Kidney (tissue), 14 donors: Measurements from ENCODE around the gene ABCC9. TPM values are rescaled to one million over a fixed set of nuclear protein-coding genes. Genes with fewer than 3 reads are reported as not detected.

Experiments
- DNase-seq, 5 donors: peaks; one replicate each; pipeline ENCODE4 v3.0.0-alpha.2; 2013 to 2020
- FAIRE-seq: peaks from 2 replicates; lab custom pipeline; 2012; peaks lifted over from hg19 to GRCh38; lab: Jason Lieb, UNC
- H3K27ac ChIP-seq, 2 donors: one replicate each; pipeline ENCODE4 v1.7.0; 2013; ENCODE audit warnings: low read depth in 2 of 2, low read length in 2 of 2, inconsistent platforms in 1 of 2
- H3K27me3 ChIP-seq: one replicate; pipeline ENCODE4 v1.7.1; 2013; ENCODE audit warnings: low read length, inconsistent platforms; ENCODE audit not compliant: control insufficient read depth, insufficient read depth
- H3K36me3 ChIP-seq, 3 donors: one replicate each; pipeline versions ENCODE4 v1.7.0 to v1.7.1; 2013; ENCODE audit warnings: low read length in 3 of 3, control low read depth in 1 of 3, inconsistent platforms in 1 of 3; ENCODE audit not compliant: insufficient read depth in 3 of 3, control insufficient read depth in 2 of 3
- H3K4me1 ChIP-seq, 3 donors: one replicate each; pipeline versions ENCODE4 v1.7.0 to v1.7.1; 2013; ENCODE audit warnings: low read length in 3 of 3, inconsistent platforms in 1 of 3, low read depth in 1 of 3; ENCODE audit not compliant: control insufficient read depth in 2 of 3, insufficient read depth in 2 of 3
- H3K4me3 ChIP-seq, 3 donors: one replicate each; pipeline versions ENCODE4 v1.7.0 to v1.8.1; 2013; ENCODE audit warnings: low read length in 3 of 3, control low read depth in 1 of 3, inconsistent platforms in 1 of 3
- H3K9ac ChIP-seq, 3 donors: one replicate each; pipeline versions ENCODE4 v1.7.0 to v1.7.1; 2013; ENCODE audit warnings: low read length in 3 of 3, control low read depth in 1 of 3, inconsistent platforms in 1 of 3
- H3K9me3 ChIP-seq, 3 donors: one replicate each; pipeline versions ENCODE4 v1.7.0 to v1.7.1; 2013; ENCODE audit warnings: low read length in 3 of 3, control low read depth in 1 of 3, inconsistent platforms in 1 of 3; ENCODE audit not compliant: control insufficient read depth in 2 of 3, insufficient read depth in 1 of 3
- CTCF ChIP-seq: IDR thresholded peaks from 3 replicates; pipeline ENCODE4 v1.5.1; 2012; ENCODE audit warnings: mild to moderate bottlenecking, moderate library complexity, borderline replicate concordance; ENCODE audit not compliant: insufficient read depth; ENCODE audit errors: extremely low read depth
- intact Hi-C: fragments of 100-400 bp; cut with DNase I; formaldehyde crosslinking; loops from one replicate; pipeline ENCODE4 v1.11.1; 2022
- polyA plus RNA-seq: library from polyadenylated mRNA; stranded (reverse); fragments of 350-450 nt; fragmentation: Illumina TruSeq; extraction: RNeasy Lipid Tissue Mini Kit (QIAGEN cat#74804); gene quantifications from one replicate; pipeline ENCODE4 v1.2.3, GENCODE V29; 2014; ENCODE audit warnings: low read depth, low replicate concordance; ENCODE audit not compliant: insufficient read depth
- total RNA-seq: library from RNA; stranded (reverse); fragmentation: NEBNext Ultra II Directional; extraction: Animal tissue kit (Norgen Biotek cat#: 25700); gene quantifications from one replicate; pipeline ENCODE4 v1.2.1, GENCODE V29; 2021
- donor health status: control.
- donor health status: control.
- donor health status: control.
- donor health status: control.
- donor health status: control.
- donor health status: DM: yes; HTN: yes; CAD: no.
- donor health status: Normal renal cell carcinoma (clear cell type).

Gene ABCC9
- total and polyA plus RNA-seq, 2 donors from 2014 or later = 1.8 to 21.3 TPM

- Histone ChIP-seq H3K27ac (peak overlapping the region in 1 of 2 donors; percentile 0), H3K4me1 (peaks cover 0 to 3% (median 0%) of the 10 kb centered on the region in 3 donors), H3K36me3 (no peaks in the 10 kb centered on the region), H3K4me3 (no peak overlapping the region), H3K27me3 (no peaks in the 10 kb centered on the region), H3K9ac (no peak overlapping the region), H3K9me3 (no peaks in the 10 kb centered on the region)
- FAIRE-seq (no peak), DNase-seq (no peak)
- intact Hi-C loops = no loop called here
- no peak for TF ChIP-seq CTCF
Measured at GRCh38 chr12:21828136-21828775, 113.0 kb downstream of the ABCC9 start.

- no peaks in the 10 kb centered on the region for H3K27me3 ChIP-seq
- H3K4me3 ChIP-seq = no peak overlapping the region
- H3K36me3 ChIP-seq = no peaks in the 10 kb centered on the region
- no peak overlapping the region for H3K9ac ChIP-seq
- no peak for FAIRE-seq
- DNase-seq = no peak
- H3K4me1 ChIP-seq = peaks cover 0 to 3% (median 0%) of the 10 kb centered on the region in 3 donors
- no peak for TF ChIP-seq CTCF
- no peaks in the 10 kb centered on the region for H3K9me3 ChIP-seq
- H3K27ac ChIP-seq = no peak overlapping the region
- intact Hi-C loops = no loop called here
Measured at GRCh38 chr12:21827083-21827482, 114.1 kb downstream of the ABCC9 start.

DNA sequence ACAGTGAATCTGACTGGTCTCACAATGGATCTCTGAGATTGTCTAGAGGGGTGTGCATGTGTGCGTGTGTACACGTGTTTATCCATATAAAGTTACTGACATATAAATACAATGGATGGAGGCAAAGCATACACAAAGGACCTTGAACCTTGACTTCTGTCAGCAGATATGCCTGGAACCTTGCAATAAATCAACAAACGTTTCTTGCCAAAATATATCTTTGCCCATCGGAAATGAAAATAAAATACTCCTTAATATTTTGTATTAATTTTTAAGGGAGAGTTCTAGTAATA, 114.7 kb downstream of the ABCC9 start:
- DNase-seq (no peak), FAIRE-seq (no peak)
- Histone ChIP-seq H3K36me3 (no peaks in the 10 kb centered on the region), H3K9me3 (no peaks in the 10 kb centered on the region), H3K4me3 (no peak overlapping the region), H3K9ac (no peak overlapping the region), H3K27me3 (no peaks in the 10 kb centered on the region), H3K4me1 (peaks cover 0 to 3% (median 0%) of the 10 kb centered on the region in 3 donors), H3K27ac (no peak overlapping the region)
- TF ChIP-seq CTCF = no peak
- intact Hi-C loops = no loop called here
